Central memory CD8-positive, alpha-beta T cell (primary cell): Measurements from ENCODE around the gene RPSA.
"Not testable (repeated sequence)": the region's sequence is repeated elsewhere in the genome, so short reads cannot be mapped to it uniquely, and the experiment has no call there.

Experiments
- ATAC-seq: fragments of 150-1000 bp; cut with Tn5 transposase; replicated peaks from 2 replicates; pipeline ENCODE4 v1.10.0; 2022; ENCODE audit warnings: mild to moderate bottlenecking, moderate FRiP score, moderate number of reproducible peaks; ENCODE audit not compliant: poor library complexity, severe bottlenecking; ENCODE audit errors: extremely low read depth
- DNase-seq, 2 donors: peaks; one replicate each; pipeline ENCODE4 v3.0.0; 2021; ENCODE audit warnings: low spot score in 2 of 2
- H3K27ac Mint-ChIP-seq: one replicate; pipeline ENCODE4 v1.8.0; 2022; ENCODE audit warnings: low read depth, mild to moderate bottlenecking, moderate library complexity, mixed read lengths
- H3K27me3 Mint-ChIP-seq: one replicate; pipeline ENCODE4 v1.8.0; 2022; ENCODE audit warnings: mixed read lengths
- H3K36me3 Mint-ChIP-seq: one replicate; pipeline ENCODE4 v1.8.0; 2022; ENCODE audit warnings: mild to moderate bottlenecking, moderate library complexity, mixed read lengths; ENCODE audit not compliant: insufficient read depth
- H3K4me1 Mint-ChIP-seq: one replicate; pipeline ENCODE4 v1.8.0; 2022; ENCODE audit warnings: mixed read lengths
- H3K4me3 Mint-ChIP-seq: one replicate; pipeline ENCODE4 v1.8.0; 2022; ENCODE audit warnings: mild to moderate bottlenecking, moderate library complexity, mixed read lengths
- H3K9me3 Mint-ChIP-seq: one replicate; pipeline ENCODE4 v1.8.0; 2022; ENCODE audit warnings: mixed read lengths

Gene RPSA

GRCh38 chr3:39456159-39456558 is 49.6 kb downstream of the RPSA start:
- Mint-ChIP-seq H3K27ac (no peak overlapping the region), H3K36me3 (peaks cover 3% of the 10 kb centered on the region), H3K27me3 (peaks cover 69% of the 10 kb centered on the region), H3K4me1 (no peaks in the 10 kb centered on the region), H3K4me3 (no peak overlapping the region), H3K9me3 (no peaks in the 10 kb centered on the region)
- DNase-seq = no peak
- ATAC-seq = no peak

GRCh38 chr3:39457361-39457760 is 50.8 kb downstream of the RPSA start:
- no peaks in the 10 kb centered on the region for H3K9me3 Mint-ChIP-seq
- ATAC-seq = no peak
- DNase-seq = no peak
- H3K27ac Mint-ChIP-seq = no peak overlapping the region
- H3K27me3 Mint-ChIP-seq = peaks cover 64% of the 10 kb centered on the region
- H3K4me1 Mint-ChIP-seq = no peaks in the 10 kb centered on the region
- H3K4me3 Mint-ChIP-seq = no peak overlapping the region
- H3K36me3 Mint-ChIP-seq = peaks cover 3% of the 10 kb centered on the region

GRCh38 chr3:39458579-39458978 is 52.1 kb downstream of the RPSA start:
- not testable (repeated sequence) for H3K9me3 Mint-ChIP-seq

GRCh38 chr3:39460677-39461076 is 54.2 kb downstream of the RPSA start:
- H3K9me3 Mint-ChIP-seq = no peaks in the 10 kb centered on the region
- H3K36me3 Mint-ChIP-seq = peaks cover 3% of the 10 kb centered on the region
- no peak for ATAC-seq
- DNase-seq = no peak
- peaks cover 38% of the 10 kb centered on the region for H3K27me3 Mint-ChIP-seq
- H3K4me3 Mint-ChIP-seq = no peak overlapping the region
- H3K4me1 Mint-ChIP-seq = no peaks in the 10 kb centered on the region
- no peak overlapping the region for H3K27ac Mint-ChIP-seq

More at GRCh38 chr3:39458579-39458978, 52.1 kb downstream of the RPSA start:
- not testable (repeated sequence) for H3K4me3 Mint-ChIP-seq, H3K27ac Mint-ChIP-seq, H3K36me3 Mint-ChIP-seq, ATAC-seq, H3K4me1 Mint-ChIP-seq, DNase-seq
- H3K27me3 Mint-ChIP-seq = peaks cover 57% of the 10 kb centered on the region
